GM19463 (cell line): ENCODE measurements around the gene CMC2.

ENCODE experiments used
- ATAC-seq: cut with Tn5 transposase; IDR thresholded peaks from one replicate; pipeline ENCODE4 v1.9.1; 2021; ENCODE audit warnings: mild to moderate bottlenecking, moderate library complexity; ENCODE audit not compliant: unreplicated experiment

Gene CMC2

GRCh38 chr16:80981103-80981502 is 25.6 kb downstream of the CMC2 start:
- ATAC-seq: no peak

DNA sequence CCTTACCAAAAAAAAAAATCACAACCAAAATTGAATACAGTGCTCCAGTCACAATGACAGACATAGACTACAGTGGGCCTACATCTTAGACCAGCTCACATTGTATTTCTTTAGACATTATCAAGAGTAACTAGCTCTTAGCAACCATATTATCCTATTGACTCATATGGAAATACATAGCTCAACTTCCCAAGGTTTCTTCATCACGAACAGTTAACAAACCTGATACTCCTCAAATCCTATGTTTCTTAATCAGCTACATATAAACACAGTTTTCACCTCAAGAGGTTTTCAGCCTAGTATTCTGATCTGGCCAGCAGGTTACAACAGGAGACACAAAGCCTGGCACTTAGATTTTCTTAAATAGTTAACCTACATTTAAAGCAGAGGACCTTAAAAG is 29.7 kb downstream of the CMC2 start:
- no peak for ATAC-seq

GRCh38 chr16:80974649-80975376 is 31.9 kb downstream of the CMC2 start:
- ATAC-seq: no peak

DNA sequence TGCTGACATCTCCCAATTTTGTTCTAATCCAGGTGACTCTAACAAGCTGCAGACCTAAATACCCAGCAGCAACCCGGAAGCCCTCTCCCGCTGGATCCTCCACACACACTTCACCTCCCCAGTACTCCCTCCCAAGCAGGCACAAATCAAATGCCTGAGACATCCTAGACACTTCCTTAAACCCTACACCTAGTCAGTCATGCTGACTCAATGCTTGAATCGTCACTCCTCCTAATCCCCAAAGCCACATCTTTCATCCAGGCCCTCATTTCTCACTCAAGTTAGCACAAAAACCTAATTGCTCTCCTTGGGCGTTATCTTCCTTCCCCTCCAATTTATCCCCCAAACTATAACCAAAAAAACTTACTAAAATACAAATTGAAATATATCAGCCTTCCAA is 32.7 kb downstream of the CMC2 start:
- no peak for ATAC-seq

- no peak for ATAC-seq
Measured at GRCh38 chr16:80972611-80973010, 34.1 kb downstream of the CMC2 start.

GRCh38 chr16:80971819-80972218 is 34.9 kb downstream of the CMC2 start:
- peak; percentile 84 for ATAC-seq

GRCh38 chr16:80969114-80969484 is 37.6 kb downstream of the CMC2 start:
- no peak for ATAC-seq

DNA sequence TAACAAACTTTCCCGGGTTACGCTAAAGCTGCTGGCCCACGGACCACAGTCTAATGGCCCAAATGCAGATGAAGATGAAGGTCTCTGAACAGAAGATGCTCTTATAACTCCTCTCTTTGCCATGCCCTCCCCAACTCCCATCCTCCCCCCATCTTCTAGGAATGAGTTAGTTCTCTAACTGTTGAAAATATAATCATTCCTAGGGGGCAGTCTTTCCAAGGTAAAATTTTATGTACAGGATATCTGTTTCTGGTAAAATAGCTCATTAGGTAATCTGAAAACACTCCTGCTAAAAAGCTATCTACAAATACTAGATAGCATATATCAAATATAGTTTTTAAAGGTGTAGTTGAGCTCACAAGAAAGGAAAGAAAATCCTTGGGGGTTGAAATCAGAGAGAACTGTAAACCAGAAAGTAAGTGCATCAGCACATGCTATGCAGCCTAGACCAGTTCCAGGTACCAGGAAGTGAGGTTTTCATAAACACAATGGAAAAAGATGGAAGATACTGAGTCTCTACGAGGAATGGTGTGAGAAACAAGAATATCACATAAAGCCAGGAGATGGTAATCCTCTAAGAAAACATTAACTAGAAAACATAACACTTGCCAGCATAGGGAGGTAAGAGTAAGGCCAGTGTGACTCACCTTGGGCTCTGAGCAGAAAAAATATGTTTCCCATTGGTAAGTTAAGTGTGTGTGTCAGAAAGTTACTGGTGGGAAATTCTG is 38.1 kb downstream of the CMC2 start:
- ATAC-seq: no peak

DNA sequence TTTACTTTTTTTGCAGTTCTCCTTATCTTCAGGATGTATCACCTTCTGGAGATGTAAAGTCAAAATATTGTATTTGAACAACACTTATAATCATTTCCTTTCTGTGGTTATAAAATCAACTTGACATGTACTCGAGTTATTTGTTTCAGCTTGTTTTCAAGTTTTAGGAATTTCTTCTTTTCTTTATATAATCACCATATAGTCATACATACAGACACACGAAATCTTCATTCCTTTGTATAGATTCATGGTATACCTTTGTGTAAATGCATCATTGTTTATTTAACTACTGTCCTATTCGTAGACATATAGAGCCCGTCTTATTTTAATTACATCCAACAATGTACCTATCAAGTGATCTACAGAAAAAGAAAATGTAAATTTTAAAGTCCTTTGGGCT is 40.1 kb downstream of the CMC2 start:
- no peak for ATAC-seq

- no peak for ATAC-seq
Measured at GRCh38 chr16:80964351-80964750, 42.3 kb downstream of the CMC2 start.

- no peak for ATAC-seq
Measured at GRCh38 chr16:80962879-80963278, 43.8 kb downstream of the CMC2 start.

GRCh38 chr16:80958284-80958683 is 48.4 kb downstream of the CMC2 start:
- ATAC-seq: no peak

DNA sequence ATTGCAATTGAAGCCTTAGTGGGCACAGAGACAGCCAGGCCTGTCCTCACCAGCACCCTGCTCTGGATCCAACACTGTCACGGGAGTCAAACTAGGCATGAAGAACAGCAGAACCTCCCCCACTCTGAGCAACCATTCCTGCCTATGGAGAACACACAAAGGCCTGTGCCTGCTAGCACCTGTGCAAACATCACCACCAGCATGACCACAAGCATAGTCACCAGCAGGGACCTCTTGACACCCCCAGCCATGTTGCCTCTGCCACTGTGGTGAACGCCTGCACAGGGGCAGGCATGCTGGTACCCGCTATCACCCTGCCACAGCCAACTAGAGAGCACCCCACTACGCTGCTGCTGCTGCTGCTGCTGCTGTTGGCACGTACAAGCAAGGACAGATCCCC is 51.7 kb downstream of the CMC2 start:
- ATAC-seq: no peak

GRCh38 chr16:80948886-80949493 is 57.7 kb downstream of the CMC2 start:
- no peak for ATAC-seq

DNA sequence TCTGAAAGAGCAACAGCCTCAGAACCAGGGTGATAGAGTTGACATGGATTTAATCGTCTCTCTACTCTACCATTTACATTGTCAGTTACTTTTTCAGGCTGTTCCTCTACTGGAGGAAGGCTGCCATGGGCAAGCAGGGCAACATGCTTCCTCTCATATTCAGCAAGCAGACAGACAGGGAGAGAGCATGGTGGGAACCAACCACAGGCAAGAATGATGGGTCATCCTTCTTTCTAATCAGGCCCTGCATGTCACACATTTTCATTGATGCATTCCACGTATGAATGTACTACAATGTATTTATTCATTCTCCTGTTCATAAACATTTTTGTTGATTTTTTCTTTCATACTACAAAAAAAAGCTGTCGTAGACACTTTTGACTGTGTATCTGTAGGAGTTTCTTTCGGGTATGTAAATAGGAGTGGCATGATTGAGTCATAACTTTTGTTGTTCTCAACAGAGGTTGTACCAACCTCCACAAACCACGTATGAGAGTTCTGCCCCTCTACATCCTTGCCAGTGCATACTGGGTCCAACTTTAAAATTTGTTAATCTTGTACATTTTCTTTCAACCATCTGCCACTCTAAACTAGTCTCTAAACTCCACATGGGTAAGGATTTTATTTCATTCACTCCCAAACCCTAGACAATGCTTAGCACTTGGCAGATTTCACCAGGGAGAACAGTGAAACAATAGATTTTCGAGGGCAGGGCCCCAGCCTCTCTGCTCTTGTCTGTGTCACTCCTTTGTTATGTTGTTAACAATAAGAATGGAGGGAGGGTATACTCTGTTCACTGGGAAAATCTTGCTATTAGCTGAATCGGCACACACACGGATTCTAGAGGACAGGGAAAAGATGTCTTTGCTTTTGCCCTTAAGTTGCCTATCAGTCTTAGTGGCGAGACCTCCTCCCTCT is 58.7 kb downstream of the CMC2 start:
- ATAC-seq: no peak

- no peak for ATAC-seq
Measured at GRCh38 chr16:80947239-80947638, 59.4 kb downstream of the CMC2 start.

GRCh38 chr16:80946481-80946880 is 60.2 kb downstream of the CMC2 start:
- no peak for ATAC-seq

- ATAC-seq: no peak
Measured at GRCh38 chr16:80940069-80940856, 66.4 kb downstream of the CMC2 start.

DNA sequence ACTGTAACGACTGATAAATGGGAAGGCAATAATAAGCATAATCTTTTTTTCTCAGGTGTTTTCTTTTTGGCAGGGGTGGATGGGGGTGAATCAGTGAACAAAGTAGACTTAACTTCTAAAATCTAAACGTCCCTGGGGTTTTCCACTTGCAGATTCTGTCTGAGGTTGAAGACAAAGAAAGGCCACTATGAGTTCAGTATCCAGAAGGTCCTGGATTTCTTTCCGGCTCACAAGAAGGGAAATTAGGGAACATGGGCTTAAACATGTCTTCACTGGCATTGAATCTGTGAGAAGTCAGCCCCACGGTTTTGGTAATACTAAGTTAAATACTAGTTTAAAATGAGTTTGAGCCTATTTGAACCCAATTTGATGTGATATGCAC is 67.8 kb downstream of the CMC2 start:
- ATAC-seq: no peak
